GM19438 (cell line): Measurements from ENCODE around the gene POMC.
"Not testable (repeated sequence)": the region's sequence is repeated elsewhere in the genome, so short reads cannot be mapped to it uniquely, and the experiment has no call there.

Experiments
- ATAC-seq: cut with Tn5 transposase; IDR thresholded peaks from one replicate; pipeline ENCODE4 v1.9.1; 2021; ENCODE audit warnings: low read depth; ENCODE audit not compliant: unreplicated experiment

The POMC gene

DNA sequence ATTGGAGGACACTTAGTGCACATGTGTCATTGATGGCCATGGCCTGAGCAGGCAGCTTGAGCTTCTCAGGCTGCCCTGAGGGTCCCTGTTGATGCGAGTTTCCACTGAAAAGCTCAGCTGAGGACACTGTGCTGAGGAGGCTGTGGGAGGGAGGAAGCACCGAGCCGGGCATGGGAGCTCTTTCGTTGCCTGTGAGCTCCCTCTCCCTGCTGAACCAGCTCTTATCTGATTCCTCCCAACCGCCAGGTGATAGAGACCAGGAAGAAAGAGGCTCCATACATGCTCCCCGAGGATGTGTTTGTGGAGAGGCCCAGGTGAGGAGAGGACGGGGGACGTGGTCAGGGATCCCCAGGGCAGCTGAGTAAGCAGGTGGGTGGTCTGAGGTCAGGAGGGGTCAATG is 27.3 kb downstream of the POMC start:
- ATAC-seq = no peak

DNA sequence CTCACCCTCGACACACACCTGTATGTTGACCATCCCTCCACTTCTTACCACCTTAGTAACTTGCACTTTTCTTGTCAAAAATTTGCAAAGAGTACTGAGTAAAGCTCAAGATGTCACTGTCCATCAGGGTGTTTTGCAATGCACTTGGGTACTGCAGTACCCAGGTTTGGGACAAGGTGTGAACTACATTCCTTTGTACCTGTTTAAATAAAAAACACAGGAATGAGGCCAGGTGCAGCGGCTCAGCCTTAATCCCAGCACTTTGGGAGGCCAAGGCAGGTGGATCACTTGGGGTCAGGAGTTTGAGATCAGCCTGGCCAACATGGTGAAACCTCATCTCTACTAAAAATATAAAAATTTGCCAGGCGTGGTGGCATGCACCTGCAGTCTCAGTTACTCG is 27.8 kb downstream of the POMC start:
- ATAC-seq = not testable (repeated sequence)

DNA sequence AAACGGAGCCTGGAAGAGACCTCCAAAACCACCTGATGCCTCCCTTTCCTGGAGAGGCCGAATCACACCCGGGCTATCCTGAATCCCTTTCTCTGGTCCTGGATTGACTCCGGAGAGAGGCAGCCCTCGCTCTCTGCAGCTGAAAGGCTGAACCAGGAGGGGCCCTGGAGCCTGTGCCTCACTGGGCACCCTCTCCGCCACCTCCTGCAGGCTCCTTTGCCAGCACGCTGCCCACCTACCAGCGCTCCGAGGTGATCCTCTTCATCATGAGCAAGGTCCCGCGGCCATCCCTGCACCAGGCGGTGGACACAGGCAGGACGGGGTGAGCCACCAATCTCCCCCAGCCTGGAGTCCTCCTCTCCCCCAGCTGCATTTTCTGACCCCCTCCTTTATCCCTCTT is 35.7 kb downstream of the POMC start:
- no peak for ATAC-seq

GRCh38 chr2:25132299-25132635 is 36.1 kb downstream of the POMC start:
- ATAC-seq = no peak

GRCh38 chr2:25131567-25132298 is 36.6 kb downstream of the POMC start:
- no peak for ATAC-seq

DNA sequence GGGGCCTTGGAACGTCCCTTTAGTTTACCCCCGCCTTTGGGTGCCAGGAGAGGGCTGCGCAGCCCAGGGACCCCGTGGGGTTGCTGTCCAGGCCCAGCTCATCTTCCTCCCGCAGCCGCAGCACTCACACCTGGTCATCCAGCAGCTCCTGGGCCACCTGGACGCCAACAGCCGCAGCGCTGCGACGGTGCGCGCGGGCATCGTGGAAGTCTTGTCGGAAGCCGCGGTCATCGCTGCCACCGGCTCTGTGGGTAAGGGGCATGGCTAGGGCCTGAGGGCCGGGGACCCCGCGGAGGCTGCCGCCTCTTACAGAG is 37.2 kb downstream of the POMC start:
- no peak for ATAC-seq

- no peak for ATAC-seq
These were observed 38.4 kb downstream of the POMC start for GRCh38 chr2:25129901-25130520.

DNA sequence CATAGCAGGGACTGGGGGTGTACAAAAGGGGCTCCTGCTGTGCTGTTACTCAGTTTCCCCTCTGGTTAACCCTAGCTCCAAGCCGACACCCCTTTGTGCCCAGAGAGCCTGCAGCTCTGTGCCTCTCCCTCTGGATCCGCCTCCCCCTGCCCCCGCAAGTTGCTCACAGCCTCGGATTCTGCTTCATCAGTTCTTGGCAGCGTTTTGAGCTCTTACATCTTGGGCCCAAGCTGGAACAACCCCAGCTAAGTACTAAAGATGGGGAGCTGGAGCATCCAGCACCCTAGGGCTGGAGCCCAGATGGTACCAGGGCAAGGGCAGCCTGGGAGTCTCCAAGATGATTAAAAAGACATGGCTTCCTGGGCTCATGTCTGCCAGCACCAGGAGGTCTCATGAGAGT is 40.7 kb downstream of the POMC start:
- ATAC-seq = no peak

- ATAC-seq = not testable (repeated sequence)
These were observed 41.3 kb downstream of the POMC start for GRCh38 chr2:25127071-25127470.

GRCh38 chr2:25125976-25126375 is 42.4 kb downstream of the POMC start:
- ATAC-seq = no peak

DNA sequence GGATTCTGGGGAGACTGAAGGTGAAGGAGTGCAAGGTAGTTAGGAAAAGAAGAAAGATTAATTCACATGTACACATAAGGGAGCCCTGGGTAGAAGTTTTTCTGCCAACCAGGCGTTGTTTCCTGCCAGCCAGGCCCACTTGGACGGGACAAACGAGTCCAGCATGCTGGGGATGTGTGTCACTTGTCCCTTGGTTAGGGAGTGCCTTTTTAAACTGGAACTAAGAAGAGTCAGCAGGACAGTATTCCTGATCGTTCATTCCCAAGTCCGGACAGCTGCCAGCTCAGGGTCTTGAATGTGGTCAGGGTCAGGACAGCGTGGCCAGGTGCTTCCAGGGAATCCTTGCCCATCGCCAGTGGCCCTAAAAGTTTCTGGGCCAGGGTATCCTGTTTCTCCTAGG is 43.2 kb downstream of the POMC start:
- no peak for ATAC-seq

- ATAC-seq = no peak
These were observed 44.7 kb downstream of the POMC start for GRCh38 chr2:25123682-25124081.

- ATAC-seq = no peak
These were observed 46.0 kb downstream of the POMC start for GRCh38 chr2:25122367-25122766.

- no peak for ATAC-seq
These were observed 49.1 kb downstream of the POMC start for GRCh38 chr2:25119263-25119662.

DNA sequence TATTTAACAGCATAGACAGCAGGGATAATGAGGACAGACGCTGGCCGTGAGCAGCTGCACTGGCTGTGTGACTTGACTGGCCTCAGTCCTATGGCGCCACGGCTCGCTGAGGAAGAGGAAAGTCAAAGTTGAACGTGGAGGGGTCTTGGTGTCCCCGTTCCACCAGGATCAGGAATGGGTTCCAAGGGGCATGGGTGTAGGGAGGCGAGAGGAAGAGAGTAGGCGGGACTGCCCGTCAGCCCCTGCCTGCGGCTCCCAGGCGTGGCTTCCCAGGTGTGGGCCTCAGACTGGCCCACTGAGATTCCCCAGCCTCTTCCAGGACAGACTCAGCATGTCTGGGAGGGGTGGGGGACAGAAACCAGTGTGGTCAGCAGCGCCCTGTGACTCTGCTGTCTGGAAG is 51.4 kb downstream of the POMC start:
- no peak for ATAC-seq

- no peak for ATAC-seq
These were observed 52.5 kb downstream of the POMC start for GRCh38 chr2:25115902-25116301.

DNA sequence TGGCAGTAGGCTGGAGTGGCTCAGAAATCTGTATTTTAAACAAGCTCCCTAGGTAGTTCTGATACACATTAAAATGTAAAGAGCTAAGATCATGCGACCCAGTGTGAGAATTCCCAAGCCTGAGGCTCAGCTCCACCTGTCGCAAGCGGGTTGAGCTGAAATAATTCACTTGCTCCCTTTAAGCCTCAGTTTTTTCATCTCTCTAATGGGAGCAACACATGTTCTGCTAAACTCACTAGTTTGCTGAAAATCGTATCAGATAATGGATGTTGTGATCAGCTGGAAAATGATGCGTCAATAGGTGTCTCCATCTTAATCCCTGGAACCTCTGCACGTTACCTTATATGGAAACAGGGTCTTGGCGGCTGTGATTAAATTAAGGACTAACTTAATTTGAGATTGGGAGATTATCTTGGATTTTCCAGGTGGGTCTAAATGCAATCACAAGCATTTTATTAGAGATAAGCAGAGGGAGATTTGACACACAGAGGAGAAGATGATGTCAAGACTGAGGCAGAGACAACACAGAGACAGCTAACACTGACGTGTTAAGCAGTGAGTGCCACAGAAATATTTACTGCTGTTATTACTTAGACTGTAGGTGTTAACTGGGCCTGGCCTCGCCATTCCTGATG is 53.0 kb downstream of the POMC start:
- no peak for ATAC-seq

- ATAC-seq = no peak
These were observed 56.3 kb downstream of the POMC start for GRCh38 chr2:25112113-25112512.
